ENCODE data around the gene CEACAM7. TPM values are rescaled to one million over a fixed set of nuclear protein-coding genes. Genes with fewer than 3 reads are reported as not detected.
A peak's percentile ranks its signal among the peaks of the same experiment; 100 is the strongest.

The CEACAM7 gene
- total RNA-seq (not detected), polyA plus RNA-seq (not detected)

GRCh38 chr19:41688098-41688497 is at the start of gene CEACAM7:
Gene CEACAM7 (minus strand): TSS chr19:41688270. CDS start chr19:41688165, 105 bp downstream.
- no peaks in the 10 kb centered on the region for H3K9me3 ChIP-seq (ENCODE audit: control insufficient read depth in 1 of 2, low read length in 2 of 2)
- no peak within 1 kb of the TSS for H3K4me3 Mint-ChIP-seq
- CTCF ChIA-PET (ENCODE audit: partially characterized antibody): interaction anchor here (1.5 to 2.1 kb wide), 2 partner anchors 19 to 46 kb away, joined by 6 read pairs; no protein-coding TSS in a partner anchor
- no peaks in the 10 kb centered on the region for H3K36me3 ChIP-seq (ENCODE audit: insufficient read depth, low read length)
- peaks cover 18 to 25% of the 10 kb centered on the region in 2 donors for H3K27me3 Mint-ChIP-seq
- DNase-seq: no peak
- no peak within 1 kb of the TSS for H3K27ac ChIP-seq (ENCODE audit: low read depth, low read length)
- H3K4me1 Mint-ChIP-seq: peaks cover 0 to 8% (median 5%) of the 10 kb centered on the region in 4 donors
- H3K4me3 ChIP-seq (ENCODE audit: low read length in 2 of 2): no peak within 1 kb of the TSS
- intact Hi-C loops (cut with micrococcal nuclease): no loop called here
- H3K27me3 ChIP-seq (ENCODE audit: insufficient read depth, low read length): no peaks in the 10 kb centered on the region
- H3K27ac Mint-ChIP-seq: no peak within 1 kb of the TSS
- H3K4me1 ChIP-seq (ENCODE audit: insufficient read depth, low read length): no peaks in the 10 kb centered on the region
- H3K9me3 Mint-ChIP-seq: peaks cover 0 to 18% (median 10%) of the 10 kb centered on the region in 8 donors
- H3K36me3 Mint-ChIP-seq: no peaks in the 10 kb centered on the region
- POLR2A ChIA-PET (ENCODE audit: partially characterized antibody): no interaction called here

GRCh38 chr19:41735071-41735600 is 47.1 kb upstream of the CEACAM7 start:
- Histone ChIP-seq H3K4me3 (ENCODE audit: low read length in 2 of 2) (no peak overlapping the region), H3K36me3 (ENCODE audit: insufficient read depth, low read length) (no peaks in the 10 kb centered on the region), H3K27me3 (ENCODE audit: insufficient read depth, low read length) (no peaks in the 10 kb centered on the region), H3K9me3 (ENCODE audit: control insufficient read depth in 1 of 2, low read length in 2 of 2) (no peaks in the 10 kb centered on the region), H3K27ac (ENCODE audit: low read depth, low read length) (no peak overlapping the region), H3K4me1 (ENCODE audit: insufficient read depth, low read length) (no peaks in the 10 kb centered on the region)
- Mint-ChIP-seq H3K27ac (peak overlapping the region in 1 of 7 donors; percentile 14), H3K4me1 (peaks cover 0 to 7% (median under 1%) of the 10 kb centered on the region in 4 donors), H3K36me3 (no peaks in the 10 kb centered on the region), H3K27me3 (peaks cover 24 to 25% of the 10 kb centered on the region in 2 donors), H3K9me3 (no peaks in the 10 kb centered on the region), H3K4me3 (no peak overlapping the region)
- POLR2A ChIA-PET (ENCODE audit: partially characterized antibody): no interaction called here
- intact Hi-C loops (cut with micrococcal nuclease): no loop called here
- no peak for DNase-seq
- CTCF ChIA-PET (ENCODE audit: partially characterized antibody): interaction anchor here (1.3 kb wide), 1 partner anchor 18 kb away, joined by 5 read pairs; no protein-coding TSS in a partner anchor

- Mint-ChIP-seq H3K4me1 (peaks cover 0 to 4% (median 0%) of the 10 kb centered on the region in 4 donors), H3K4me3 (no peak overlapping the region), H3K36me3 (no peaks in the 10 kb centered on the region), H3K27ac (no peak overlapping the region), H3K27me3 (peaks cover 23 to 24% of the 10 kb centered on the region in 2 donors), H3K9me3 (no peaks in the 10 kb centered on the region)
- ChIA-PET CTCF (ENCODE audit: partially characterized antibody) (interaction anchor here (0.8 kb wide), 1 partner anchor 19 kb away, joined by 3 read pairs; no protein-coding TSS in a partner anchor), POLR2A (ENCODE audit: partially characterized antibody) (no interaction called here)
- intact Hi-C loops (cut with micrococcal nuclease): no loop called here
- Histone ChIP-seq H3K4me1 (ENCODE audit: insufficient read depth, low read length) (no peaks in the 10 kb centered on the region), H3K4me3 (ENCODE audit: low read length in 2 of 2) (no peak overlapping the region), H3K27ac (ENCODE audit: low read depth, low read length) (no peak overlapping the region), H3K9me3 (ENCODE audit: control insufficient read depth in 1 of 2, low read length in 2 of 2) (no peaks in the 10 kb centered on the region), H3K36me3 (ENCODE audit: insufficient read depth, low read length) (no peaks in the 10 kb centered on the region), H3K27me3 (ENCODE audit: insufficient read depth, low read length) (no peaks in the 10 kb centered on the region)
- DNase-seq: no peak
Observed at GRCh38 chr19:41734585-41734984, 46.5 kb upstream of the CEACAM7 start.

- Mint-ChIP-seq H3K27ac (no peak overlapping the region), H3K36me3 (no peaks in the 10 kb centered on the region), H3K4me1 (peaks cover 0 to 4% (median 0%) of the 10 kb centered on the region in 4 donors), H3K4me3 (no peak overlapping the region), H3K27me3 (peaks cover 21 to 24% of the 10 kb centered on the region in 2 donors), H3K9me3 (no peaks in the 10 kb centered on the region)
- no peaks in the 10 kb centered on the region for H3K9me3 ChIP-seq (ENCODE audit: control insufficient read depth in 1 of 2, low read length in 2 of 2)
- intact Hi-C loops (cut with micrococcal nuclease): no loop called here
- no peaks in the 10 kb centered on the region for H3K27me3 ChIP-seq (ENCODE audit: insufficient read depth, low read length)
- H3K27ac ChIP-seq (ENCODE audit: low read depth, low read length): no peak overlapping the region
- ChIA-PET POLR2A (ENCODE audit: partially characterized antibody) (no interaction called here), CTCF (ENCODE audit: partially characterized antibody) (interaction anchor here (0.8 kb wide), 1 partner anchor 19 kb away, joined by 3 read pairs; no protein-coding TSS in a partner anchor)
- H3K36me3 ChIP-seq (ENCODE audit: insufficient read depth, low read length): no peaks in the 10 kb centered on the region
- no peaks in the 10 kb centered on the region for H3K4me1 ChIP-seq (ENCODE audit: insufficient read depth, low read length)
- DNase-seq: no peak
- H3K4me3 ChIP-seq (ENCODE audit: low read length in 2 of 2): no peak overlapping the region
Observed at GRCh38 chr19:41734156-41734555, 46.1 kb upstream of the CEACAM7 start.

GRCh38 chr19:41726493-41726892 is 38.4 kb upstream of the CEACAM7 start:
- Histone ChIP-seq H3K36me3 (ENCODE audit: insufficient read depth, low read length) (no peaks in the 10 kb centered on the region), H3K4me1 (ENCODE audit: insufficient read depth, low read length) (no peaks in the 10 kb centered on the region), H3K27ac (ENCODE audit: low read depth, low read length) (no peak overlapping the region), H3K4me3 (ENCODE audit: low read length in 2 of 2) (no peak overlapping the region), H3K27me3 (ENCODE audit: insufficient read depth, low read length) (peaks cover 5% of the 10 kb centered on the region), H3K9me3 (ENCODE audit: control insufficient read depth in 1 of 2, low read length in 2 of 2) (no peaks in the 10 kb centered on the region)
- ChIA-PET CTCF (ENCODE audit: partially characterized antibody) (interaction anchor here (0.9 kb wide), 1 partner anchor 19 kb away, joined by 3 read pairs; no protein-coding TSS in a partner anchor), POLR2A (ENCODE audit: partially characterized antibody) (no interaction called here)
- intact Hi-C loops (cut with micrococcal nuclease): no loop called here
- H3K4me3 Mint-ChIP-seq: no peak overlapping the region
- H3K4me1 Mint-ChIP-seq: no peaks in the 10 kb centered on the region
- H3K27me3 Mint-ChIP-seq: peaks cover 18 to 33% of the 10 kb centered on the region in 2 donors
- no peak for DNase-seq
- H3K36me3 Mint-ChIP-seq: no peaks in the 10 kb centered on the region
- H3K9me3 Mint-ChIP-seq: no peaks in the 10 kb centered on the region
- no peak overlapping the region for H3K27ac Mint-ChIP-seq

GRCh38 chr19:41720103-41720502 is 32.0 kb upstream of the CEACAM7 start:
- intact Hi-C loops (cut with micrococcal nuclease): no loop called here
- Histone ChIP-seq H3K4me1 (ENCODE audit: insufficient read depth, low read length) (no peaks in the 10 kb centered on the region), H3K9me3 (ENCODE audit: control insufficient read depth in 1 of 2, low read length in 2 of 2) (no peaks in the 10 kb centered on the region), H3K27me3 (ENCODE audit: insufficient read depth, low read length) (no peaks in the 10 kb centered on the region), H3K27ac (ENCODE audit: low read depth, low read length) (no peak overlapping the region), H3K36me3 (ENCODE audit: insufficient read depth, low read length) (no peaks in the 10 kb centered on the region), H3K4me3 (ENCODE audit: low read length in 2 of 2) (no peak overlapping the region)
- H3K27ac Mint-ChIP-seq: no peak overlapping the region
- ChIA-PET CTCF (ENCODE audit: partially characterized antibody) (interaction anchor here (0.6 to 0.7 kb wide), 2 partner anchors 42 to 915 kb away, joined by 3 read pairs; no protein-coding TSS in a partner anchor), POLR2A (ENCODE audit: partially characterized antibody) (no interaction called here)
- no peak for DNase-seq
- H3K27me3 Mint-ChIP-seq: peaks cover 23 to 43% of the 10 kb centered on the region in 2 donors
- no peaks in the 10 kb centered on the region for H3K9me3 Mint-ChIP-seq
- H3K4me1 Mint-ChIP-seq: no peaks in the 10 kb centered on the region
- no peak overlapping the region for H3K4me3 Mint-ChIP-seq
- no peaks in the 10 kb centered on the region for H3K36me3 Mint-ChIP-seq

- H3K27ac ChIP-seq (ENCODE audit: low read depth, low read length): no peak overlapping the region
- H3K4me1 ChIP-seq (ENCODE audit: insufficient read depth, low read length): no peaks in the 10 kb centered on the region
- Mint-ChIP-seq H3K27me3 (peaks cover 25 to 46% of the 10 kb centered on the region in 2 donors), H3K36me3 (no peaks in the 10 kb centered on the region), H3K9me3 (no peaks in the 10 kb centered on the region), H3K4me3 (no peak overlapping the region), H3K4me1 (no peaks in the 10 kb centered on the region), H3K27ac (no peak overlapping the region)
- no peaks in the 10 kb centered on the region for H3K36me3 ChIP-seq (ENCODE audit: insufficient read depth, low read length)
- intact Hi-C loops (cut with micrococcal nuclease): no loop called here
- H3K4me3 ChIP-seq (ENCODE audit: low read length in 2 of 2): no peak overlapping the region
- H3K9me3 ChIP-seq (ENCODE audit: control insufficient read depth in 1 of 2, low read length in 2 of 2): no peaks in the 10 kb centered on the region
- DNase-seq: no peak
- POLR2A ChIA-PET (ENCODE audit: partially characterized antibody): no interaction called here
- CTCF ChIA-PET (ENCODE audit: partially characterized antibody): interaction anchor here (0.7 to 1.1 kb wide), 2 partner anchors 12 to 35 kb away, joined by 3 to 4 read pairs; no protein-coding TSS in a partner anchor
- no peaks in the 10 kb centered on the region for H3K27me3 ChIP-seq (ENCODE audit: insufficient read depth, low read length)
Observed at GRCh38 chr19:41718761-41719160, 30.7 kb upstream of the CEACAM7 start.
